D721Med (cell line): ENCODE data around the gene NAALADL2.

ENCODE experiments used
- DNase-seq: peaks from one replicate; pipeline ENCODE4 v3.0.0; 2011; ENCODE audit warnings: low spot score; ENCODE audit not compliant: insufficient read length
- FAIRE-seq: peaks from 2 replicates; lab custom pipeline; 2011; peaks lifted over from hg19 to GRCh38; lab: Jason Lieb, UNC
- TF ChIP-seq, protein P1 (sequence below): IDR thresholded peaks from 2 replicates; pipeline ENCODE4 v1.5.1; 2012; ENCODE audit warnings: mild to moderate bottlenecking, control low read depth; ENCODE audit not compliant: insufficient read depth; ENCODE audit errors: missing control alignments

The NAALADL2 gene

DNA sequence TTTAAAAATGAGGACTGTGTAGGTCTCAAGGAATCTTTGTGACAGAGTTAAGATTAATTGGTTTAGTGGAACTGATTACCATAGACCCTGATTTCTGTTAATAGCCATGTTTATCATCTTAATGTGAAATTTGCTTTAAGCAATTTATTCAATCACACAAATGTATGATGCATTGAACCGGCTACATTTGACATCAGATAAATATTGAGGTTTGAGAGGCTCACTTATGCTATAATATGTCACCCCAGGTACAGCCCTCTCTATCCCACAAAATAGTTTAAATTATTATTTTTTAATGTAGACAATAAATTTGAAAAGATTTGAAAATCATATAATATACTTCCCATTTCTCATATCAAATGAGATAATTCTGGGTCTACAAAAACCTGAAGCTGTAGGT, 413.3 kb downstream of the NAALADL2 start:
- TF ChIP-seq, protein P1, sequence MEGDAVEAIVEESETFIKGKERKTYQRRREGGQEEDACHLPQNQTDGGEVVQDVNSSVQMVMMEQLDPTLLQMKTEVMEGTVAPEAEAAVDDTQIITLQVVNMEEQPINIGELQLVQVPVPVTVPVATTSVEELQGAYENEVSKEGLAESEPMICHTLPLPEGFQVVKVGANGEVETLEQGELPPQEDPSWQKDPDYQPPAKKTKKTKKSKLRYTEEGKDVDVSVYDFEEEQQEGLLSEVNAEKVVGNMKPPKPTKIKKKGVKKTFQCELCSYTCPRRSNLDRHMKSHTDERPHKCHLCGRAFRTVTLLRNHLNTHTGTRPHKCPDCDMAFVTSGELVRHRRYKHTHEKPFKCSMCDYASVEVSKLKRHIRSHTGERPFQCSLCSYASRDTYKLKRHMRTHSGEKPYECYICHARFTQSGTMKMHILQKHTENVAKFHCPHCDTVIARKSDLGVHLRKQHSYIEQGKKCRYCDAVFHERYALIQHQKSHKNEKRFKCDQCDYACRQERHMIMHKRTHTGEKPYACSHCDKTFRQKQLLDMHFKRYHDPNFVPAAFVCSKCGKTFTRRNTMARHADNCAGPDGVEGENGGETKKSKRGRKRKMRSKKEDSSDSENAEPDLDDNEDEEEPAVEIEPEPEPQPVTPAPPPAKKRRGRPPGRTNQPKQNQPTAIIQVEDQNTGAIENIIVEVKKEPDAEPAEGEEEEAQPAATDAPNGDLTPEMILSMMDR: no peak
- FAIRE-seq (no peak), DNase-seq (no peak)

DNA sequence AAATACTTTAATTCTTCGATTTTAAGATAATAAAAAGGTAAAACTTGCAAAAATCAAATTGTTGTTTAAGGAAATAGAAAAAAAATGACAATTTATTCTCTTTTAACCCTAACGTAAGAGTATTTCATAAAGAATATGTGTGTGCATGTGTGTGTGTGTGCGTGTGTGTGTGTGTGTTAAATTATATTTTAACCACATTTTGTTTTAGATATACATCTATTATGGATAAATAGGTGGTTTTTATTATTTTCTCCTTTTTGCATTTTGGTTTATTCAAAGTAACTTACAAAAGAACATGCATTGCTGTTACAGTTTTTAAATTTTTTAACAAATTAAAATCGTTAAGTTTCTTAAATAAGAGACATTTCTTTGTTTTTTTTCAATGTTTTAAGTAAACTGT, 414.4 kb downstream of the NAALADL2 start:
- FAIRE-seq (no peak), DNase-seq (no peak)
- TF ChIP-seq, protein P1: no peak

DNA sequence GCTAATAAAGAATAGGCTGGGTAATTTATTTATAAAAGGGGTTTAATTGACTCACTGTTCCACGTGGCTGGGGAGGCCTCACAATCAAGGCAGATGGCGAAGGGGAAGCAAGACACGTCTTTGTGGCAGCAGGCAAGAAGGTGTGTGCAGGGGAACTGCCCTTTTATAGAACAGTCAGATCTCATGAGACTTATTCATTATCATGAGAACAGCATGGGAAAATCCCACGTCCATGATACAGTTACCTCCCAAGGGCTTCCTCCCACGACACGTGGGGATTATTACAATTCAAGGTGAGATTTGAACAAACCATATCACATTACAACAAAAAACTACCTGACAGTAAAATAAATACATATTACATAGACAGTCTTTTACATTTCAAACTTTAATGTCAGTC, 414.9 kb downstream of the NAALADL2 start:
- TF ChIP-seq, protein P1: no peak
- FAIRE-seq (no peak), DNase-seq (no peak)

DNA sequence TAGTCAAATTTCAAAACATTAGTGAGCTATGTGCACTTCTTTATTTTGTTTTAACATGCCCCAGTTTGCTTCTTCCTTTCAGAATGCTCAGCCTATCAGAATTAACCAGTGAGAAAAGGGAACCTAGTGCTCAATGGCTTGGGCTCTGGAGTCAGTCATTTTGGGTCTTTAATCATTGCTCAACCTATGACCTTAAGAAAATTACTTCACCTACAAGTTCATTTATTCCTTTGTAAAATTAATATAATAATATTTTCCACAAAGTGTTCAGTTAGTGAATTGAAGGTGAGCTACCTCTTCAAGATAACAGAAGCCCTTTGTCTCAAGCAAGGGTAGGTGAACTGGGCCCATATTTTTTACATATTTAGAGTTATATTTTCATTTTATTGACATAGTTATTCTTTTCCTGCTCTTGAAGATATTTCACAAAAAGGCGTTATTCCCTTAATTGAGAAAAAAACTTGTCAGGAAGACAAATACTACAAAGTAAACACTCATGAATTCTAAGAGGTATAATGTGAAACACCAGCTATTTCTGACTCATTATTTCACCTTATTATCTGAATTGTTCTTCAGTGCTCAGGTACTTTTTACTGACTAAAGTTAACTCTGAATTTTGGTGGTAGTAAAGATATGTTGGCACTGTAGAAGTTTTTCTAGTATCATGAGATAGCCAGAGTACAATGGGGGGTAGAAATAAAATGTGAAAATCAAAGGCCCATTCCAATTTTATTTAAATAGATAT, 415.5 kb downstream of the NAALADL2 start:
- FAIRE-seq: no peak
- TF ChIP-seq, protein P1: no peak
- DNase-seq: no peak

DNA sequence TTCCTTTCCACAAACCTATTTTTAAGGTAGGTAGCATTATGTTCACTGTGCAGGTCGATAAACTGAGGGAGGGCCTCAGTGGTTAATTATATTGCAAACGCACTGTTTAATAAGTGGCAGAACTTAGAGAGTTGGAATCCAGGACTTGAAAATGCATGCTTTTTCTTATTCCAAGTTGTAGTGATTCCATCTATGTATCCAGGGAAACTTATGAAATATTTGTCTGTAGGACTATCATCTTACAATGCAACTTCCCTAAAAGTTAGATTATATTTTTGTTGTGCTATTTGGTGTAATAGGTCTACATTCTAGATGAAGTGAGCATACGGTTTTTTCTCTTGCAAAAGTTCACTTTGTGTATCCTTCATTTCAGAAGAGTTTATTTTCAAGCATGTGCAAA, 419.5 kb downstream of the NAALADL2 start:
- TF ChIP-seq, protein P1: no peak
- no peak for DNase-seq

DNA sequence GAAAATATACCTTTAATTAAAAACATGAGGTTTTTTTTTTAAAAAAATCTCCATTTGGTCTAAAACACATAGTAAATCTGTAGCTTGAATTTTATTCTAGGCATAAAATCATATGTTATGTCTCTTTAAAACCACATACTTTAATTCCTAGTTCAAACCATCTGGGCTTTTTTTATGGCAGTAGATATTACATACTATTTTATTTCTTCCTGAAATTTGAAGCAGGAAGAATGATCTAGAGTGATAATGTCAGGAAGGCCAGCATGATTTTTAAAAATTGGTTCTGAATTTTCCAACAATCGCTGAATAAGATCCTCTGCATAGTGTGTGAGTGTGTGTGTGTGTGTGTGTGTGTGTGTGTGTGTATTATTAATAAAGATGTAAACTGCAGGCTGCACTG, 420.3 kb downstream of the NAALADL2 start:
- TF ChIP-seq, protein P1: no peak
- no peak for DNase-seq
- no peak for FAIRE-seq

More for the DNA sequence above, 419.5 kb downstream of the NAALADL2 start:
- no peak for FAIRE-seq

DNA sequence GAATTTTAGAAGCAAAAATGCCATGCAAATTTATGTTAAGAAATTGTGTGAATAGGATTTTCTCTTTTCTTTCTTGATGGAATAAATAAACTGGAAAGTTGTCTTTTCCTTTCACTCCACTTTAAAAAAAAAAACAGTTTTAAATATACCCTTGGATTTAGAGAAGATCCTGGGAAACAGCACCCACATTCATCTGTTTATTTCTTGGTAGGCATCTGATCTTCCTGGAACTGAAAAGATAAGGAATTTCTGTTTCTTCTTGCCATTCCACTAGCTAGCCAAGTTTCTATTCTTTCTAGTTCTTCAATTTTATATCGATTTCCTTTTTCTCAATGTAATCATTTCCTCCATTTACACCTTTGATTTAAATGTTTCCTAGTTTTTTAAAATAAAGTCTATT, 420.8 kb downstream of the NAALADL2 start:
- FAIRE-seq: no peak
- TF ChIP-seq, protein P1: no peak
- no peak for DNase-seq
